ENCODE measurements around the gene CCDC34. TPM values are rescaled to one million over a fixed set of nuclear protein-coding genes. Genes with fewer than 3 reads are reported as not detected.

The CCDC34 gene
- total RNA-seq, 1 donor from 2014 or later: 1.6 TPM

- H3K4me3 ChIP-seq: no peak overlapping the region
- H3K4me1 ChIP-seq: peaks cover 0 to 5% of the 10 kb centered on the region in 2 donors
- intact Hi-C loops (cut with DNase I): no loop called here
- no peak overlapping the region for H3K27ac ChIP-seq
- H3K27me3 ChIP-seq: no peaks in the 10 kb centered on the region
- H3K36me3 ChIP-seq: no peaks in the 10 kb centered on the region
- no peak for TF ChIP-seq CTCF (IDR thresholded peaks at IDR 0.05)
- no peaks in the 10 kb centered on the region for H3K9me3 ChIP-seq
- no peak for DNase-seq (ENCODE audit: low spot score in 2 of 2)
These were observed 34.8 kb upstream of the CCDC34 start for GRCh38 chr11:27397624-27398399.

GRCh38 chr11:27396259-27396839, 33.3 kb upstream of the CCDC34 start:
- intact Hi-C loops (cut with DNase I): no loop called here
- Histone ChIP-seq H3K4me3 (no peak overlapping the region), H3K9me3 (no peaks in the 10 kb centered on the region), H3K4me1 (peaks cover 0 to 7% of the 10 kb centered on the region in 2 donors), H3K27ac (no peak overlapping the region), H3K27me3 (no peaks in the 10 kb centered on the region), H3K36me3 (no peaks in the 10 kb centered on the region)
- no peak for DNase-seq (ENCODE audit: low spot score in 2 of 2)
- no peak for TF ChIP-seq CTCF (IDR thresholded peaks at IDR 0.05)

DNA sequence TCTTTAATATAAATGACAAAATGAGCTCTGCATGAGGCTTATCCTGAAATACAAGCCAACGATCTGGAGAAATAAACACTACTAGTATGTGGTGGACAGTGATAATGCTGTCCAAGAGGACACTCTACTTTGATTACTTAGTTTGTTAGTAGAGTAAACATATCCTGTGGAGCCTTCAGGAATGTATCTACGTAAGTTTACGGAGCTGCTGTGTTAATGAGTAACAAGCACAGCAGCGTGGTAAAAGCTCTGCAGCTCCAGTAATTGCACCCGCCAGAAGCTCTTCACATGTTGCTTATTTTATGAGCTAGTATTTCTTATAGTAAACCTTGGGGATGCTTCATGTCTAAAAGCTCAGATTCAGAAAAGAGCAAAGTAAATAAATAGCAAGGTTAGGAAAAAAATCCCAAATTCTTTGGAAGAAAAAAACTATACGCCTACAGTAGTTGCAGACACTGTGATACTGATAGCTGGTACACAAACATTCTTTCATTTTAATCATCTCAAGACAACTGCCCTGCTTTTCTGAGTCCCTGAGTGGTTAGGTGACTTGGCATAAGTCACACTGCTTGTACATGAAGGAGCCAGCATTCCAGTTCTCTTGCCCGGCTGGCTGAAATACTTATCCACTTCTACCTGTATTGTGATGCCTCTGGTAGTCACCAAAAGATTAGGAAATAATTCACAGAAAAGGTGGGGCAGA, 32.7 kb upstream of the CCDC34 start:
- Histone ChIP-seq H3K36me3 (no peaks in the 10 kb centered on the region), H3K27ac (no peak overlapping the region), H3K9me3 (no peaks in the 10 kb centered on the region), H3K4me1 (peaks cover 0 to 11% of the 10 kb centered on the region in 2 donors), H3K4me3 (no peak overlapping the region), H3K27me3 (no peaks in the 10 kb centered on the region)
- DNase-seq (ENCODE audit: low spot score in 2 of 2): no peak
- intact Hi-C loops (cut with DNase I): no loop called here
- TF ChIP-seq CTCF (IDR thresholded peaks at IDR 0.05): no peak

GRCh38 chr11:27394781-27395228, 31.8 kb upstream of the CCDC34 start:
- Histone ChIP-seq H3K9me3 (no peaks in the 10 kb centered on the region), H3K4me3 (no peak overlapping the region), H3K4me1 (peaks cover 0 to 12% of the 10 kb centered on the region in 2 donors), H3K27me3 (no peaks in the 10 kb centered on the region), H3K36me3 (no peaks in the 10 kb centered on the region), H3K27ac (peak overlapping the region in 1 of 2 donors; percentile 35)
- intact Hi-C loops (cut with DNase I): no loop called here
- no peak for DNase-seq (ENCODE audit: low spot score in 2 of 2)
- no peak for TF ChIP-seq CTCF (IDR thresholded peaks at IDR 0.05)

GRCh38 chr11:27392278-27393114, 29.5 kb upstream of the CCDC34 start:
- DNase-seq (ENCODE audit: low spot score in 2 of 2): no peak
- TF ChIP-seq CTCF (IDR thresholded peaks at IDR 0.05): no peak
- H3K4me1 ChIP-seq: peaks cover 0 to 12% of the 10 kb centered on the region in 2 donors
- no peak overlapping the region for H3K4me3 ChIP-seq
- H3K27me3 ChIP-seq: no peaks in the 10 kb centered on the region
- intact Hi-C loops (cut with DNase I): no loop called here
- no peaks in the 10 kb centered on the region for H3K36me3 ChIP-seq
- peak overlapping the region; percentile 6 to 33 for H3K27ac ChIP-seq
- no peaks in the 10 kb centered on the region for H3K9me3 ChIP-seq

Measured in ascending aorta (tissue), 2 donors.